H1 (cell line): ENCODE data around the gene NKPD1. TPM values are rescaled to one million over a fixed set of nuclear protein-coding genes. Genes with fewer than 3 reads are reported as not detected.

Experiments used
- CTCF ChIA-PET: fragments of 300-600 bp; sonication (Branson Sonifier 250); formaldehyde crosslinking; loops from one replicate; lab custom pipeline; 2021; ENCODE audit not compliant: partially characterized antibody; lab: Charles Lee
- POLR2A ChIA-PET: fragments of 300-600 bp; sonication (Branson Sonifier 250); formaldehyde crosslinking; loops from one replicate; lab custom pipeline; 2021; ENCODE audit warnings: inconsistent platforms; ENCODE audit not compliant: partially characterized antibody; lab: Charles Lee
- DNase-seq, 2 experiments: peaks; one replicate each; pipeline versions ENCODE4 v3.0.0 to v3.0.0-alpha.2; 2010 to 2022; ENCODE audit warnings: low spot score in 2 of 2, low read depth in 1 of 2, mixed read lengths in 1 of 2
- FAIRE-seq: peaks from 2 replicates; lab custom pipeline; 2011; peaks lifted over from hg19 to GRCh38; lab: Jason Lieb, UNC
- H2AFZ ChIP-seq: 2 replicates; pipeline ENCODE4 v1.8.1; 2012; ENCODE audit warnings: low read length, inconsistent platforms
- H2AK5ac ChIP-seq: 2 replicates; pipeline ENCODE4 v1.6.1; 2013; ENCODE audit warnings: low read depth, low read length
- H2BK120ac ChIP-seq: replicated peaks from 2 replicates; pipeline ENCODE3; 2013; ENCODE audit warnings: low read depth, low read length, inconsistent platforms
- H2BK12ac ChIP-seq: 2 replicates; pipeline ENCODE4 v1.6.1; 2013; ENCODE audit warnings: low read depth, low read length
- H2BK15ac ChIP-seq: 2 replicates; pipeline ENCODE4 v1.6.1; 2013; ENCODE audit warnings: low read length
- H2BK20ac ChIP-seq: 2 replicates; pipeline ENCODE4 v1.6.1; 2013; ENCODE audit warnings: low read length
- H2BK5ac ChIP-seq: 2 replicates; pipeline ENCODE4 v1.6.1; 2013; ENCODE audit warnings: low read depth, low read length
- H3K14ac ChIP-seq: 2 replicates; pipeline ENCODE4 v1.6.1; 2013; ENCODE audit warnings: inconsistent platforms; ENCODE audit not compliant: insufficient read length
- H3K18ac ChIP-seq: 2 replicates; pipeline ENCODE4 v1.6.1; 2013; ENCODE audit warnings: low read length; ENCODE audit errors: extremely low read depth
- H3K23ac ChIP-seq: 2 replicates; pipeline ENCODE4 v1.6.1; 2013; ENCODE audit warnings: inconsistent platforms; ENCODE audit not compliant: insufficient read length
- H3K23me2 ChIP-seq: 2 replicates; pipeline ENCODE4 v1.6.1; 2013; ENCODE audit warnings: low read depth, low read length
- H3K27ac ChIP-seq: 2 replicates; pipeline ENCODE4 v1.6.1; 2011; ENCODE audit warnings: low read depth, low read length, inconsistent platforms
- H3K27me3 ChIP-seq, 4 experiments: replicated peaks in 1 of 4; 1 replicate in 1 of 4; 2 replicates in 3 of 4; pipeline versions ENCODE4 v1.6.1 to v1.8.1; 2011 to 2013; ENCODE audit warnings: low read length in 3 of 4, mild to moderate bottlenecking in 3 of 4, inconsistent platforms in 2 of 4, mixed read lengths in 2 of 4, moderate library complexity in 1 of 4; ENCODE audit not compliant: control insufficient read depth in 3 of 4, insufficient read depth in 3 of 4; ENCODE audit errors: extremely low read depth in 1 of 4
- H3K36me3 ChIP-seq, 4 experiments: 2 replicates each; pipeline versions ENCODE4 v1.6.1 to v1.8.1; 2011 to 2013; ENCODE audit warnings: mild to moderate bottlenecking in 4 of 4, low read length in 3 of 4, moderate library complexity in 2 of 4, control low read depth in 1 of 4, inconsistent platforms in 1 of 4; ENCODE audit not compliant: insufficient read depth in 4 of 4, control insufficient read depth in 2 of 4
- H3K4ac ChIP-seq: replicated peaks from 2 replicates; pipeline ENCODE3; 2013; ENCODE audit warnings: low read length, low read depth, mixed read lengths, inconsistent platforms; ENCODE audit not compliant: insufficient read length
- H3K4me1 ChIP-seq, 4 experiments: replicated peaks in 1 of 4; 1 replicate in 1 of 4; 2 replicates in 3 of 4; pipeline versions ENCODE4 v1.6.1 to v1.8.1; 2011 to 2013; ENCODE audit warnings: low read length in 3 of 4, inconsistent platforms in 2 of 4, mixed read lengths in 1 of 4; ENCODE audit not compliant: insufficient read depth in 4 of 4, control insufficient read depth in 3 of 4
- H3K4me2 ChIP-seq, 2 experiments: 2 replicates each; pipeline versions ENCODE4 v1.6.1 to v1.8.1; 2011 to 2013; ENCODE audit warnings: low read depth in 2 of 2, low read length in 2 of 2, control low read depth in 1 of 2, inconsistent platforms in 1 of 2, mild to moderate bottlenecking in 1 of 2; ENCODE audit not compliant: insufficient read depth in 1 of 2
- H3K4me3 ChIP-seq, 4 experiments: fragments of 200-600, 300-600 bp in 1 of 4; sonication (generic), shearing (Covaris generic), sonication (Bioruptor Twin) in 1 of 4; 2 replicates each; pipeline versions ENCODE4 v1.5.1 to v1.8.1; 2011 to 2016; ENCODE audit warnings: low read length in 4 of 4, low read depth in 3 of 4, control low read depth in 2 of 4, inconsistent platforms in 2 of 4, mild to moderate bottlenecking in 2 of 4, mixed read lengths in 1 of 4, moderate library complexity in 1 of 4; ENCODE audit not compliant: insufficient read depth in 2 of 4; ENCODE audit errors: extremely low read depth in 1 of 4
- H3K56ac ChIP-seq: replicated peaks from 2 replicates; pipeline ENCODE3; 2013; ENCODE audit warnings: low read depth, mild to moderate bottlenecking, mixed read lengths, low read length, inconsistent platforms; ENCODE audit not compliant: insufficient read length
- H3K79me1 ChIP-seq: 2 replicates; pipeline ENCODE4 v1.6.1; 2013; ENCODE audit warnings: low read depth, low read length, control low read depth
- H3K79me2 ChIP-seq, 2 experiments: 2 replicates each; pipeline versions ENCODE4 v1.6.1 to v1.8.1; 2012 to 2013; ENCODE audit warnings: low read length in 2 of 2, mild to moderate bottlenecking in 2 of 2, inconsistent platforms in 1 of 2; ENCODE audit not compliant: insufficient read depth in 2 of 2, control insufficient read depth in 1 of 2
- H3K9ac ChIP-seq, 4 experiments: replicated peaks in 1 of 4; 1 replicate in 1 of 4; 2 replicates in 3 of 4; pipeline versions ENCODE4 v1.6.1 to v1.8.1; 2011 to 2013; ENCODE audit warnings: low read depth in 3 of 4, low read length in 3 of 4, control low read depth in 2 of 4, mild to moderate bottlenecking in 2 of 4, moderate library complexity in 2 of 4, inconsistent platforms in 1 of 4; ENCODE audit errors: extremely low read depth in 1 of 4
- H3K9me3 ChIP-seq, 2 experiments: 2 replicates each; pipeline versions ENCODE4 v1.6.1 to v1.8.1; 2012 to 2013; ENCODE audit warnings: mild to moderate bottlenecking in 2 of 2, moderate library complexity in 2 of 2, control low read depth in 1 of 2, inconsistent platforms in 1 of 2, low read depth in 1 of 2, low read length in 1 of 2, mixed read lengths in 1 of 2; ENCODE audit not compliant: insufficient read depth in 2 of 2
- H4K20me1 ChIP-seq, 2 experiments: replicated peaks in 1 of 2; 2 replicates each; pipeline versions ENCODE3 to v1.8.1; 2011 to 2013; ENCODE audit warnings: inconsistent platforms in 2 of 2, low read length in 2 of 2, mild to moderate bottlenecking in 1 of 2; ENCODE audit not compliant: insufficient read depth in 2 of 2, control insufficient read depth in 1 of 2
- H4K5ac ChIP-seq: 2 replicates; pipeline ENCODE4 v1.6.1; 2013; ENCODE audit warnings: low read length, low read depth, mixed read lengths, inconsistent platforms; ENCODE audit not compliant: insufficient read length
- H4K8ac ChIP-seq: 2 replicates; pipeline ENCODE4 v1.8.0; 2013; ENCODE audit warnings: mild to moderate bottlenecking, moderate library complexity, low read length, inconsistent platforms; ENCODE audit not compliant: insufficient read depth; ENCODE audit errors: extremely low read depth
- H4K91ac ChIP-seq: replicated peaks from 2 replicates; pipeline ENCODE3; 2013; ENCODE audit warnings: low read length, mixed read lengths, inconsistent platforms; ENCODE audit not compliant: insufficient read length
- ASH2L ChIP-seq: fragments of 200-600, 300-600 bp; sonication (generic); IDR thresholded peaks from one replicate; pipeline ENCODE4 v1.7.1; 2017; ENCODE audit warnings: low read length
- CBX8 ChIP-seq: fragments of 300-800, 300-1000 bp; sonication (generic); IDR thresholded peaks from 2 replicates; pipeline ENCODE4 v1.7.1; 2016; ENCODE audit warnings: low read depth, low read length, borderline replicate concordance
- KDM4A ChIP-seq: IDR thresholded peaks from one replicate; pipeline ENCODE4 v1.7.1; 2012; ENCODE audit warnings: low read depth, mild to moderate bottlenecking, moderate library complexity, low read length, inconsistent platforms; ENCODE audit not compliant: severe bottlenecking
- PHF8 ChIP-seq: fragments of 200-600 bp; sonication (generic); conservative IDR thresholded peaks from 2 replicates; pipeline ENCODE4 v1.7.1; 2012; ENCODE audit warnings: low read depth, mild to moderate bottlenecking, inconsistent platforms, low read length, moderate library complexity
- SUZ12 ChIP-seq: fragments of 200-600 bp; sonication (generic); IDR thresholded peaks from 2 replicates; pipeline ENCODE4 v1.6.1; 2012; ENCODE audit warnings: mild to moderate bottlenecking, inconsistent platforms, low read length, moderate library complexity, mixed read lengths
- TCF12 ChIP-seq: IDR thresholded peaks from 2 replicates; pipeline ENCODE4 v1.6.1; 2011; ENCODE audit warnings: low read depth, mild to moderate bottlenecking, low read length
- WGBS, 2 experiments: shearing (Covaris generic) in 1 of 2; methylation state at CpG; one replicate each; pipeline versions ENCODE4 v1.1.6 to v1.1.7; 2013 to 2015; ENCODE audit warnings: low lambda C conversion rate in 2 of 2, mixed read lengths in 2 of 2, inconsistent platforms in 1 of 2, low coverage in 1 of 2, missing lambda C conversion rate in 1 of 2; ENCODE audit not compliant: insufficient replicate concordance in 2 of 2, insufficient coverage in 1 of 2, insufficient read length in 1 of 2; ENCODE audit errors: extremely low coverage in 1 of 2, missing lambda C conversion rate in 1 of 2; 5-methylcytosine and 5-hydroxymethylcytosine counted together
- polyA plus RNA-seq, 7 experiments: library from polyadenylated mRNA; depleted of rRNA in 3 of 7; stranded (reverse) in 5 of 7; unstranded in 2 of 7; fragments of >200 nt in 5 of 7; fragments of 200-250 nt in 2 of 7; gene quantifications; 1 replicate in 5 of 7; 2 replicates in 1 of 7; 4 replicates in 1 of 7; pipeline versions ENCODE4 v1.2.1 to v1.2.3, GENCODE V29; 2011 to 2013; ENCODE audit warnings: missing spikeins in 2 of 7, mixed read lengths in 2 of 7
- total RNA-seq: library from RNA; stranded (reverse); fragmentation: NEBNext Ultra II Directional; extraction: Animal tissue kit (Norgen Biotek cat#: 25700); gene quantifications from 2 replicates; pipeline ENCODE4 v1.2.1, GENCODE V29; 2021
- TF ChIP-seq, protein P1 (sequence below): IDR thresholded peaks from 2 replicates; pipeline ENCODE4 v1.6.1; 2012; ENCODE audit warnings: inconsistent platforms

NKPD1 gene
- total and polyA plus RNA-seq, 2 of the 8 experiments (the other 6 are each of a cell fraction or from before 2014, with no cell fraction given) = 0.30 to 0.39 TPM

DNA sequence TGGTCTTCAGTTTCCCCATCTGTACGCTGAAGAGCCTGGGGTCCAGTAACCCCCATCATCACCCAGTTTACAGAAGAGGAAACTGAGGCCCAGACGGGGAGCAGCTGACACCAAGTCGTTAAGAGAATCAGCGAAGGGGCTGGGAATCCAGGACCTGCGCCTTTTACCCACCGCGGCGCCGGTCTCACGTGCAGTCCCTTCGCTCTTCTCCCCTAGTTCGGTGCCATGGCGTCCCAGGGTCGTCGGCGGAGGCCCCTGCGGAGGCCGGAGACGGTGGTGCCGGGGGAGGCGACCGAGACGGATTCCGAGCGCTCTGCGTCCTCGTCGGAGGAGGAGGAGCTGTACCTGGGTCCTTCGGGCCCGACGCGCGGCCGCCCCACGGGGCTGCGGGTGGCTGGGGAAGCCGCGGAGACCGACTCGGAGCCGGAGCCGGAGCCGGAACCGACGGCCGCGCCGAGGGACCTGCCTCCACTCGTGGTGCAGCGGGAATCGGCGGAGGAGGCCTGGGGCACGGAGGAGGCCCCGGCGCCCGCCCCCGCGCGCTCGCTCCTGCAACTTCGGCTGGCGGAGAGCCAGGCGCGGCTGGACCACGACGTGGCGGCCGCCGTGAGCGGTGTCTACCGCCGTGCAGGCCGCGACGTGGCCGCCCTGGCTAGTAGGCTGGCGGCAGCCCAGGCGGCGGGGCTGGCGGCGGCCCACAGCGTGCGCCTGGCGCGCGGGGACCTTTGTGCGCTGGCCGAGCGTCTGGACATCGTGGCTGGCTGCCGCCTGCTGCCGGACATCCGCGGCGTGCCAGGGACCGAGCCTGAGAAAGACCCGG lies 18.5 kb upstream of the NKPD1 start:
- FAIRE-seq = no peak
- POLR2A ChIA-PET = interaction anchor here (1.0 to 2.5 kb wide), 9 partner anchors 8 to 132 kb away, joined by 3 to 14 read pairs (median 5); partner anchors contain the start of genes GEMIN7, NKPD1 and PPP1R37

More for the DNA sequence above, 18.5 kb upstream of the NKPD1 start:
- peak overlapping the region; percentile 16 to 54 (median 40) for H3K9ac ChIP-seq
- H3K14ac ChIP-seq = no peak overlapping the region
- H3K9me3 ChIP-seq = no peaks in the 10 kb centered on the region
- no peak overlapping the region; the same call in 1 of the 2 replicates for H3K18ac ChIP-seq
- H3K4me1 ChIP-seq = peaks cover 0 to 5% (median 0%) of the 10 kb centered on the region in 4 experiments; a peak in 5 of 7 replicates
- peaks cover 7% of the 10 kb centered on the region for H3K79me1 ChIP-seq
- H3K23ac ChIP-seq = no peak overlapping the region
- TF ChIP-seq, protein P1, sequence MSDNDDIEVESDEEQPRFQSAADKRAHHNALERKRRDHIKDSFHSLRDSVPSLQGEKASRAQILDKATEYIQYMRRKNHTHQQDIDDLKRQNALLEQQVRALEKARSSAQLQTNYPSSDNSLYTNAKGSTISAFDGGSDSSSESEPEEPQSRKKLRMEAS = 0 out of 2 replicates have a peak, but pooled peaks have one; percentile 12
- peak; percentile 17 for TF ChIP-seq ASH2L
- TF ChIP-seq KDM4A = peak; percentile 79
- TF ChIP-seq SUZ12 = peak; percentile 28; the same call in 1 of the 2 replicates
- TF ChIP-seq CBX8 = no peak
- TF ChIP-seq TCF12 = no peak
- TF ChIP-seq PHF8 = 0 out of 2 replicates have a peak, but pooled peaks have one; percentile 0
- TF ChIP-seq, all 59 proteins: peak for 5
- Histone ChIP-seq H3K4ac (no peak overlapping the region), H2BK5ac (no peak overlapping the region; the same call in 1 of the 2 replicates), H2AK5ac (no peak overlapping the region), H3K56ac (peak overlapping the region; percentile 61), H3K4me3 (peak overlapping the region; percentile 68 to 97 (median 88)), H4K20me1 (peaks cover 2 to 3% of the 10 kb centered on the region in 2 experiments), H4K91ac (no peak overlapping the region), H3K79me2 (peaks cover 0 to 9% of the 10 kb centered on the region in 2 experiments; a peak in 1 of 4 replicates), H2AFZ (peak overlapping the region; percentile 97), H3K4me2 (peak overlapping the region; percentile 43 to 91), H2BK120ac (no peak overlapping the region), H4K5ac (no peak overlapping the region), H4K8ac (peak overlapping the region; percentile 52), H3K27me3 (no peaks in the 10 kb centered on the region), H2BK12ac (no peak overlapping the region), H3K36me3 (no peaks in the 10 kb centered on the region), H2BK20ac (no peak overlapping the region), H3K27ac (no peak overlapping the region; the same call in 1 of the 2 replicates), H2BK15ac (no peak overlapping the region), H3K23me2 (peaks cover 9% of the 10 kb centered on the region)
- CTCF ChIA-PET = interaction anchor here (0.6 to 3.2 kb wide), 10 partner anchors 8 to 1090 kb away, joined by 3 to 17 read pairs (median 5); partner anchors contain the start of gene NKPD1
- no peak for DNase-seq
- 6% methylated on average over 41 of the region's 97 CpGs; no CpG with 5 or more reads in 1 of the 2 experiments for WGBS, 2 experiments
